Measurements from ENCODE around the gene PPP1R11. TPM values are rescaled to one million over a fixed set of nuclear protein-coding genes. Genes with fewer than 3 reads are reported as not detected.

The PPP1R11 gene
- total and polyA plus RNA-seq, 2 of the 13 experiments (the other 11 are each of a cell fraction or from before 2014, with no cell fraction given) = 32.1 to 58.9 TPM

GRCh38 chr6:30091577-30092381 lies 24.8 kb downstream of the PPP1R11 start (continued):
- TF ChIP-seq ARNTL (CRISPR knock-in tag; IDR thresholded peaks at IDR 0.05) (peak; percentile 56; the same call in 1 of the 2 replicates), MNT (IDR thresholded peaks at IDR 0.05) (0 out of 2 replicates have a peak, but pooled peaks have one; percentile 31), ZNF644 (CRISPR knock-in tag; IDR thresholded peaks at IDR 0.05; ENCODE audit: low read depth) (no peak), ZNF276 (CRISPR knock-in tag; IDR thresholded peaks at IDR 0.05; ENCODE audit: low read depth) (0 out of 2 replicates have a peak, but pooled peaks have one; percentile 80), NR2F2 (IDR thresholded peaks at IDR 0.05; ENCODE audit: borderline replicate concordance, low read depth) (no peak), LCORL (IDR thresholded peaks at IDR 0.05) (no peak), LCORL (CRISPR knock-in tag; IDR thresholded peaks at IDR 0.05) (0 out of 2 replicates have a peak, but pooled peaks have one; percentile 15), TAF1 (CRISPR knock-in tag; IDR thresholded peaks at IDR 0.05) (no peak), TP53 (CRISPR knock-in tag; conservative IDR thresholded peaks at IDR 0.05) (no peak), ZNF10 (CRISPR knock-in tag; IDR thresholded peaks at IDR 0.05; ENCODE audit: borderline replicate concordance, low read depth) (no peak), ELF3 (CRISPR knock-in tag; IDR thresholded peaks at IDR 0.05) (0 out of 2 replicates have a peak, but pooled peaks have one; percentile 32), BRCA1 (CRISPR knock-in tag; IDR thresholded peaks at IDR 0.05) (no peak), RBAK (CRISPR knock-in tag; IDR thresholded peaks at IDR 0.05) (no peak), ZNF292 (CRISPR knock-in tag; IDR thresholded peaks at IDR 0.05; ENCODE audit: borderline replicate concordance, low read depth) (no peak)
- TF ChIP-seq, protein P1, sequence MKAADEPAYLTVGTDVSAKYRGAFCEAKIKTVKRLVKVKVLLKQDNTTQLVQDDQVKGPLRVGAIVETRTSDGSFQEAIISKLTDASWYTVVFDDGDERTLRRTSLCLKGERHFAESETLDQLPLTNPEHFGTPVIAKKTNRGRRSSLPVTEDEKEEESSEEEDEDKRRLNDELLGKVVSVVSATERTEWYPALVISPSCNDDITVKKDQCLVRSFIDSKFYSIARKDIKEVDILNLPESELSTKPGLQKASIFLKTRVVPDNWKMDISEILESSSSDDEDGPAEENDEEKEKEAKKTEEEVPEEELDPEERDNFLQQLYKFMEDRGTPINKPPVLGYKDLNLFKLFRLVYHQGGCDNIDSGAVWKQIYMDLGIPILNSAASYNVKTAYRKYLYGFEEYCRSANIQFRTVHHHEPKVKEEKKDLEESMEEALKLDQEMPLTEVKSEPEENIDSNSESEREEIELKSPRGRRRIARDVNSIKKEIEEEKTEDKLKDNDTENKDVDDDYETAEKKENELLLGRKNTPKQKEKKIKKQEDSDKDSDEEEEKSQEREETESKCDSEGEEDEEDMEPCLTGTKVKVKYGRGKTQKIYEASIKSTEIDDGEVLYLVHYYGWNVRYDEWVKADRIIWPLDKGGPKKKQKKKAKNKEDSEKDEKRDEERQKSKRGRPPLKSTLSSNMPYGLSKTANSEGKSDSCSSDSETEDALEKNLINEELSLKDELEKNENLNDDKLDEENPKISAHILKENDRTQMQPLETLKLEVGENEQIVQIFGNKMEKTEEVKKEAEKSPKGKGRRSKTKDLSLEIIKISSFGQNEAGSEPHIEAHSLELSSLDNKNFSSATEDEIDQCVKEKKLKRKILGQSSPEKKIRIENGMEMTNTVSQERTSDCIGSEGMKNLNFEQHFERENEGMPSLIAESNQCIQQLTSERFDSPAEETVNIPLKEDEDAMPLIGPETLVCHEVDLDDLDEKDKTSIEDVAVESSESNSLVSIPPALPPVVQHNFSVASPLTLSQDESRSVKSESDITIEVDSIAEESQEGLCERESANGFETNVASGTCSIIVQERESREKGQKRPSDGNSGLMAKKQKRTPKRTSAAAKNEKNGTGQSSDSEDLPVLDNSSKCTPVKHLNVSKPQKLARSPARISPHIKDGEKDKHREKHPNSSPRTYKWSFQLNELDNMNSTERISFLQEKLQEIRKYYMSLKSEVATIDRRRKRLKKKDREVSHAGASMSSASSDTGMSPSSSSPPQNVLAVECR (CRISPR knock-in tag; IDR thresholded peaks at IDR 0.05; ENCODE audit: borderline replicate concordance) = 0 out of 2 replicates have a peak, but pooled peaks have one; percentile 14
- TF ChIP-seq, protein P2, sequence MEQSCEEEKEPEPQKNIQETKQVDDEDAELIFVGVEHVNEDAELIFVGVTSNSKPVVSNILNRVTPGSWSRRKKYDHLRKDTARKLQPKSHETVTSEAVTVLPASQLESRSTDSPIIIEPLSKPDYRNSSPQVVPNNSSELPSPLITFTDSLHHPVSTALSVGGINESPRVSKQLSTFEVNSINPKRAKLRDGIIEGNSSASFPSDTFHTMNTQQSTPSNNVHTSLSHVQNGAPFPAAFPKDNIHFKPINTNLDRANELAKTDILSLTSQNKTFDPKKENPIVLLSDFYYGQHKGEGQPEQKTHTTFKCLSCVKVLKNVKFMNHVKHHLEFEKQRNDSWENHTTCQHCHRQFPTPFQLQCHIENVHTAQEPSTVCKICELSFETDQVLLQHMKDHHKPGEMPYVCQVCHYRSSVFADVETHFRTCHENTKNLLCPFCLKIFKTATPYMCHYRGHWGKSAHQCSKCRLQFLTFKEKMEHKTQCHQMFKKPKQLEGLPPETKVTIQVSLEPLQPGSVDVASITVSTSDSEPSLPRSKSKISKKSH (CRISPR knock-in tag; IDR thresholded peaks at IDR 0.05; ENCODE audit: borderline replicate concordance) = peak; percentile 43; the same call in 1 of the 2 replicates
- TF ChIP-seq, protein P3, sequence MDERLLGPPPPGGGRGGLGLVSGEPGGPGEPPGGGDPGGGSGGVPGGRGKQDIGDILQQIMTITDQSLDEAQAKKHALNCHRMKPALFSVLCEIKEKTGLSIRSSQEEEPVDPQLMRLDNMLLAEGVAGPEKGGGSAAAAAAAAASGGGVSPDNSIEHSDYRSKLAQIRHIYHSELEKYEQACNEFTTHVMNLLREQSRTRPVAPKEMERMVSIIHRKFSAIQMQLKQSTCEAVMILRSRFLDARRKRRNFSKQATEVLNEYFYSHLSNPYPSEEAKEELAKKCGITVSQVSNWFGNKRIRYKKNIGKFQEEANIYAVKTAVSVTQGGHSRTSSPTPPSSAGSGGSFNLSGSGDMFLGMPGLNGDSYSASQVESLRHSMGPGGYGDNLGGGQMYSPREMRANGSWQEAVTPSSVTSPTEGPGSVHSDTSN (CRISPR knock-in tag; IDR thresholded peaks at IDR 0.05) = no peak
